ENCODE results near the gene HPS4.
A peak's percentile ranks its signal among the peaks of the same experiment; 100 is the strongest.
"Not testable (repeated sequence)": the region's sequence is repeated elsewhere in the genome, so short reads cannot be mapped to it uniquely, and the experiment has no call there.

HPS4 gene

DNA sequence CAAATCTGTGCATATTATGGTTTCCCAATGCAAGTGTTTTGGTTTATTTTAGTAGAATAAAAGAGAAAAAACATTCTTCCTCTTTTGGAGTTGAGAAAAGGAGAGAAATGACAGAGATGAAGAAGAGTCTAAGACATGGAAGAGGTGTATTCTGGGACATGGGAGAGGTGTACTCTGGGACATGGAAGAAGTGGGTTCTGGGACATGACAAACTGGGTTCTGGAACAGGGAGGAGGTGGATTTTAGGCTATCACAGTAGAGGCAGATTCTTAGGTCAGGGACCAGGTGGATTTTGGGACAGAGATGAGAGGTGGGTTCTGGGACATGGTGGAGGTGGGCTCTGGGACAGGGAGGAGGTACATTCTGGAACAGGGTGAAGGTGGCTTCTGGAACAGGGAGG is 56.7 kb downstream of the HPS4 start:
- DNase-seq, result no peak
- intact Hi-C loops (cut with DNase I), result no loop called here

DNA sequence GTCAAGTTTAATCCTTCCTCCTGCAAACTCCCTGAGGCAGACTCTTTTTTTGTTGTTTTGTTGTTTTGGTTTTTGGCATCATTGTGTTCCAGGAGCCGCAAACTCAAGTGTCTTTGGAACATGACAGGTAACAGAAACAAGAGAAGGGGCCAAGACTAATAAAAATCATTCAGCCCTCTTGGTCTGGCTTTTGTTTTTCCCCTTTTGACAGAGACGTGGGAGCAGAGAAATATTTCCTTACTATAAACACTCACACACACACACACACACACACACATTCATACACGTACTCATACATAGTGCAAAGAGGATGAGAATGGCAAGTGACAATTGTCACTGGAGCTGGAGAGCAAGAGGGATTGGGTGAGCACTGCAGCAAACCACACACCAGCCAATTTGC is 65.0 kb downstream of the HPS4 start:
- no peak for DNase-seq
- intact Hi-C loops (cut with DNase I), result no loop called here

DNA sequence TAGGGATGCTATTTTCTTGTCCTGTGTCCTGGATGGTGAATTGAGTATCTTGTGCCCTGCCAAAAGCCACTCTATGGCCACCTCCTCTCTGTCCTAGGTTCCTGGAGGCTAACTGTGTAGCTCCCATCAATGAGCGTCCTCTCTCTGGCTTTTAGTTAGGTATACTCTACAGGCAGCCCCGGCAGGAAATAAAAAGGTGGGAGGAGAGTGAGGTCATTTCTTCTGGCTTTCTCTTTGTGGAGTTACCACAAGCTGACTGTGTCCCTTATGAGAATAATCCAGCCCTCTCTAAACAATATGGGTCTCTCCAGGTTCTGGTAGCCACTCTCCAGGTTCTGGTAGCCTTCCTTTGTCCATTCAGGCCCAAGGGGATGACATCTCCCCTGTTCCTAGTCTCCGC is 66.2 kb downstream of the HPS4 start:
- no peak for DNase-seq
- intact Hi-C loops (cut with DNase I), result no loop called here

DNA sequence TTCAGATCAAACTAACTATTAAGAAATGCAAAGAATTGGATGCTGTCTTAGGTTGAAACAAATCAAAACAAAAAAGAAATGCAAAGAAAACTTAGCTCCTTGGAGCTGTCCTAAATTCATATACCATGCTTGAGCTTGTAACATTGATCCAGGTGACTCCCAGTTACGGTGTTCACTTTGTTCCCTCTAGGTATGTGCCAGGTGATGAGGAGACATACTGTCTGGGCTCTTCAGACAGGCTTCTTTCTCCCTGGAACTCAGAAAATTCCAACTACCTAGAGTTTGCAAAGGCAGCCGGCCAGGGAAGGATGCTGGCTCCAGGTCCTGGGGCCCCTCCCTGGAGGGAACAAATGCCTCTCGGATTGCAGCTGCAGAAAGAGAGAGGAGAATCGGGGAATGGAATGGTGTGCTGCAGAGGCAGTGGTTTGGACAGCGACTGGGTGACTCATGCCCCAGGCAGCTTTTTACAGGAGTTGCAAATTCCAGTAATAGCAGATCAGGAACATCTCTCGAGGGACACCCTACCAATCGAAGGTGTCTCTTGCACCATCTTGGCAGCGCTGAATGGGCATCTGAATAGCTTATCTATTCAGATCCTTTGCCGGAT is 66.8 kb downstream of the HPS4 start:
- DNase-seq, result peak in 2 of 10 donors; percentile 26 to 73
- intact Hi-C loops (cut with DNase I), result no loop called here

DNA sequence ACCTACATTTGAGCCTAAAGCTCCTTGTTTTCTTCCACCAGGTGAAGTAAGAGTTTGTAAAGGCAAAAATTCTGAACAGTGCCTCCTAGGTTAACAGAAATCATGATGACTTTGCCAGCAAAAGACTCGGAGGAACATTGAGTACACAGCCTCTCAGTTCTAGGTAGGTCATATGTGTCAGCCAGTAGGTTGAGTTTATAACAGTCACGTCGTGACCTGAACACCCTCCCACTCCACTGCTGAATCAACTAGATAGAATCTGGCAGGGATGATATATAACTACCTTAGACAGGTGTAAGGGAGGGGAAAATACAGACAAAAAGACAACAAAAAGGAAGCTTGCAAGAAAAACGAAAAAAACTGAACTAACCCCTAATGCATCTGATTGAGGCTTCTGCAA is 67.3 kb downstream of the HPS4 start:
- intact Hi-C loops (cut with DNase I), result no loop called here
- no peak for DNase-seq

DNA sequence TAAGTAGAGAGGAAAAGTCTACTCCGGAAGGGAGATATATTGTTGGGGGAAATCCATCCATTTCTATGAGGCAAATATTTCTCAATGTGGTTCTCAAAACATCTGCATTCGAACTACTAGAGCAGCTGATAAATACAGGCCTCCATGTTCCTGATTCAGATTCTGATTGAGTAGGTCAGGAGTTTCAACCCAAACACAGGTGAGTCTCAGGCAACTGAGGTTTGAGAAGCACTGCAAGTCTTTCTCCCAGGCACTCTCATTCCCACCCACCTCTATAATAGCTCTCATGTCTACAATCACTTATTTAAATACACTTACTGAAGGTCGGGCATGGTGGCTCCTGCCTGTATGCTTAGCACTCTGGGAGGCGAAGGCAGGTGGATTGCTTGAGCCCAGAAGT is 69.2 kb downstream of the HPS4 start:
- DNase-seq, result no peak
- intact Hi-C loops (cut with DNase I), result no loop called here

DNA sequence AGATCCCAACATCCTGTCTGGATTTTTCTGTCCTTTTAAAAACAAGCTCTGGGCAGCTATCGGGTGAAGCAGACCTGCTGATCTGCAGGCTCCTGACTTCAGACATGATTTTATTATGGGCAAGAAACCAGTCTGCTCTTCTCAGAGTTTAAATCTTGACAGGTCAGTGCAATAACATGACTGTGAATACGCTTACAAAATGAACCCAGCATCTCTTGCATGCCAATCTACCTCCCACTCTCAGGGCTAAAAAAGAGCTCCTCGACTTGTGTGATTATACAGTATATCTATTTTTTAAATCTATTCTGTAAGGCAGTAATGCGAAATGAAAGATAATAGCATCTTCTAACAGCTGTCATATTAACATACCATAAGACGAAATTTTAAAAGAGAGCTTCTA is 73.2 kb downstream of the HPS4 start:
- intact Hi-C loops (cut with DNase I), result no loop called here
- no peak for DNase-seq

DNA sequence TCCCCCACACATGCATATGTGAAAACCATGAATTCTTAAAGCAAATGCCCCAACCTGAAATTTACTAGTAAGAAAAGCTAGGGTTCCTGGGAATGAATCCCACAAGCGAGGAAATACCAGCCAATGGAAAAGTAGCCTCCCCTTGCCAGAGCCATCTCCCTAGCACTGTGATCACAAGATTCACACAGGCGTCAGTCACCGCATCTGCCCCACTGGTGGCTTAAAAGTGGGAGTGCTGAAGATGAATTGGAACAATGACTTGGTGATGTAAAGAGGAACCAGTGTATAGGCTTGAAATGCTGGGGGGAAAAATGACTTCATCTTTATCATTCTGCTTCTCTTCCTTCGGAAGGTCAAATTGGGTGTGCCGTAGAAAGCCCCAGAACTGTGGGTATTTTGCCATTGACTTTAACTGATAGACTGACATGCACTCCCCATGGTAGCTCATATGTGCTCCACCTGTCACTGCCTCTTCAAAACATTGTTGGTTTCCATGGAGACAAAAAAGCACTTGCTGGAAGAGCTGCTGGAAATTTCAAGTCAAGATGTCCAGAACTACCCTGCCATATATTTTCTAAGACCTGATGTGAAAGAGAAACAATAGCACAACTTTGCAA is 73.8 kb downstream of the HPS4 start:
- intact Hi-C loops (cut with DNase I), result no loop called here
- peak in 4 of 10 donors; percentile 37 to 92 (median 59) for DNase-seq

DNA sequence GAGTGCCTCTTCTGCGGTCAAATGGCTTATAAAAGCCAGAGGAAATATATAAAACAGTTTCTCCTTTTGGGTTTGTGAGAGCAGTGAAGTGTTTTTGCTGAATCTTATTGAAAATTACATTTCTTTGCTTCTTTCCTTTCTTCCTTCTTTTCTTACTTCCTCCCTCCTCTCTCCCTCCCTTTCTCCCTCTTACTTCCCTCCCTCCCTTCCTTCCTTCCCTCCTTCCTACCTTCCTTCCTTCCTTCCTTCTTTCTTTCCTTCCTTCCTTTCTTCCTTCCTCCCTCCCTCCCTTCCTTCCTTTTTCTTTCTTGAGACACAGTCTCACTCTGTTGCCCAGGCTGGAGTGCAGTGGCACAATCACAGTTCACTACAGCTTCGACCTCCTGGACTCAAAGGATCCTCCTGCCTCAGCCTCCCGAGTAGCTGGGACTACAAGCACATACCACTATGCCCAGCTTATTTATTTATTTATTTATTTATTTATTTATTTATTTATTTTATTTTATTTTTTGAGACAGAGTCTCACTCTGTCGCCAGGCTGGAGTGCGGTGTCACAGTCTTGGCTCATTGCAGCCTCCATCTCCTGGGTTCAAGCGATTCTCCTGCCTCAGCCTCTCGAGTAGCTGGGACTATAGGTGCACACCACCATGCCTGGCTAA is 74.9 kb downstream of the HPS4 start:
- DNase-seq; intact Hi-C loops (cut with DNase I): not testable (repeated sequence)

DNA sequence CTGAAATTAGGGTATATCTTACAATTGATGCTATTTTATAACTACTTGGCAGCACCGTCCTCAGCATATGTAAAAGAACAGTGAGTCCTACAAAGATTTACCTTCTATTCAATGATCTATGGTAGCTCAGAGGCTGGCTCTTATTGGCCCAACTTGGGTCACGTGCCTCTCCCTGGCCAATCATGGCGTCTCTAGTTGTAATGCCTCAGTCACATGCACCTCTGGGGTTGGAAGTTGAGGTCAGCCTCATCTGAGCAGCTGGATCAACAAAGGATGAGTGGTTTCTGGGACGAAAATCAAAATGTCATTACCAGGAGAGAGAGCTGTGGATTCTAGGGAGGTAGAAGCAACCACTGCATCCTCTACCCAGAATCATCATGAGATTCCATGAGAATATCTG is 77.5 kb downstream of the HPS4 start:
- DNase-seq, result no peak
- intact Hi-C loops (cut with DNase I), result no loop called here

DNA sequence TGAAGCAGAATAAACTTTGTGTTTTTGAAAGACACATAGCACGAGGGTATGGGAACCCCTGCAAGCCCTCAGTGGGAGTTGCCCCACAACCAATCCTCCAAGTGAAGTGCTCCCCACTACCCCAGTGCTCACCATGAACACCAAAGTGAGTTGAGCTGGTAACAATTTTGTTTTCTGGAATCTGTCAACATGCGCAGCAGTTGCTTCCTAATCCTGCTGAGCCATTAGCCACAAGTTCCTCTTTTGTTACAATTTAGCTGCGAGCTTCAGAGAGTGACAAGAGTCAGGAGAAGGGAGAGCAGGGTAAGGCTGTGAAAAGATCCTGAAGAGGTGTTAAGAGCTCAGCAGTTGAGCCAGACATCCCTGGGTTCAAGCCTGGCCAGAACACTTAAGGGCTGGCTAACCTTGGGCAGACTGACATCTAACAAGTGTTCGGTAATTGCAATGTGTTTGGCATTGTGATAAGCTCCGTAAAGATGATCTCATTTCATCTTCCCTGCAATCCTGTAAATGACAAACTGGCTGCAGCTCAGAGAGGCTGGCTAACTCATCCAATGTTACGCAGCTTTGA is 78.6 kb downstream of the HPS4 start:
- no peak for DNase-seq

DNA sequence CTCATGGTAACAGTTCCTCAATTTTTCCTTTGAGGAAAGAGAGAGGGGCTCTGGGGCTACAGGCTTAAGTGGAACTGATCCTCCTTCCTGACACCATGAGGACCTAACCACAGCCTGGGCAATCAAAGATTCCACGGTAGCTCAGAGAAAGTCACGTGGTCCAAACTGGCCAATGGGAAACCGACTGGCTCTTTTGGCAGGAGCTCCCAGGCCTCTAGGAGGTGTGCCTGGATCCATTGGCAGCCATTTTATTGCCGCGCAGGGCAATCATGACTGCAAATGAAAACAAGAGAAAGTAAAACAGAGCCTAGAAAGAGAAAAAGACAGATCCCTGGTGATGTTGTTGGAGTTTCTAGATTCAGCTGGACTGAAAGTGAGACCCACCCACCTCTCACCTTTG is 81.9 kb downstream of the HPS4 start:
- no peak for DNase-seq
- intact Hi-C loops (cut with DNase I), result no loop called here

More for the DNA sequence above, 78.6 kb downstream of the HPS4 start:
- intact Hi-C loops (cut with DNase I), result no loop called here
